Stimulated activated CD4-positive, alpha-beta T cell treated with anti-CD3 and anti-CD28 coated beads, Interleukin-4, amount 100 ng/mL, for 4 hours (primary cell): ENCODE measurements around the gene TM7SF3.
"Not testable (repeated sequence)": the region's sequence is repeated elsewhere in the genome, so short reads cannot be mapped to it uniquely, and the experiment has no call there.

Experiments used
- DNase-seq, 2 experiments: peaks; one replicate each; pipeline ENCODE4 v3.0.0-alpha.2; 2020

The TM7SF3 gene, protein sequence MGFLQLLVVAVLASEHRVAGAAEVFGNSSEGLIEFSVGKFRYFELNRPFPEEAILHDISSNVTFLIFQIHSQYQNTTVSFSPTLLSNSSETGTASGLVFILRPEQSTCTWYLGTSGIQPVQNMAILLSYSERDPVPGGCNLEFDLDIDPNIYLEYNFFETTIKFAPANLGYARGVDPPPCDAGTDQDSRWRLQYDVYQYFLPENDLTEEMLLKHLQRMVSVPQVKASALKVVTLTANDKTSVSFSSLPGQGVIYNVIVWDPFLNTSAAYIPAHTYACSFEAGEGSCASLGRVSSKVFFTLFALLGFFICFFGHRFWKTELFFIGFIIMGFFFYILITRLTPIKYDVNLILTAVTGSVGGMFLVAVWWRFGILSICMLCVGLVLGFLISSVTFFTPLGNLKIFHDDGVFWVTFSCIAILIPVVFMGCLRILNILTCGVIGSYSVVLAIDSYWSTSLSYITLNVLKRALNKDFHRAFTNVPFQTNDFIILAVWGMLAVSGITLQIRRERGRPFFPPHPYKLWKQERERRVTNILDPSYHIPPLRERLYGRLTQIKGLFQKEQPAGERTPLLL

DNA sequence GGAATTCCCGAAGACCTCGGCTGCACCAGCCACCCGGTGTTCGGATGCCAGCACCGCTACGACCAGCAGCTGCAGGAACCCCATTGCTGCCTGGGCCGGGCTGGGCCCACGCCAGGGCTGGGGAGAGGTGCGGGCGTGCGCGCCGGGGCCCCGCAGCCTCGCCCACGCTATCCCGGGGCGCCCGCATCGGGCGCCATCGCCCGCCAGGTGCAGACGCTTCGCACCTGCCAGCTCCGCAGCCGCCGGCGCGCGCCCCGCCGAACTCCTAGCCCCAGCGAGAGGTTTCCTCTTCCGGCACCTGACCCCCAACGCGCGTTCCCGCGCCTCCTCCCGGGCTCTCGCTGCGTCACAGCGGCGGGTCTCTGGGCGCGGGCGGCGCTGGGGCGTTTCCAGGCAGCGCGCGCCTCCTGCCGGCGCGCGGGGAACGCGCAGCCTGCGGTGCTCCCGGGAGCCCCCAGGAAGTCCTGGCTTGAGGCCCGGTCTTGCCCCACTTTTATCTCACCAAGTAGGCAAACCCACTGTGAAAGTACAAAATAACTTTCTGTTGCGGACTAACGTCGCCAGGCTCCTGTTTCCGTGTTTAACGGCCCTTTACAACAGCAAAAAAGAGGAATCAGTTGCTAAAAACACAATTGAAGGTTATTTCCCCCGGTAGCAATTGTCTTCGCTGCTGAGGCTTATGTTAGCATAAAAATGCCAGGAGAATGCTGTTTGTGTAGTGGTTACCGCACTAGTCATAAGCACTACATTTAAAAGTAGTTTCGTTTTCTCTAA is at the start of gene TM7SF3:
TSS of gene TM7SF3 (minus strand) at position 300 of the 774 bp plus-strand sequence. CDS start at position 84, 216 bp downstream.
- DNase-seq: peak; percentile 92 to 95

- no peak for DNase-seq
These were observed 49.2 kb upstream of the TM7SF3 start for GRCh38 chr12:27063250-27063851.

GRCh38 chr12:27061317-27061716 is 47.1 kb upstream of the TM7SF3 start:
- no peak for DNase-seq

DNA sequence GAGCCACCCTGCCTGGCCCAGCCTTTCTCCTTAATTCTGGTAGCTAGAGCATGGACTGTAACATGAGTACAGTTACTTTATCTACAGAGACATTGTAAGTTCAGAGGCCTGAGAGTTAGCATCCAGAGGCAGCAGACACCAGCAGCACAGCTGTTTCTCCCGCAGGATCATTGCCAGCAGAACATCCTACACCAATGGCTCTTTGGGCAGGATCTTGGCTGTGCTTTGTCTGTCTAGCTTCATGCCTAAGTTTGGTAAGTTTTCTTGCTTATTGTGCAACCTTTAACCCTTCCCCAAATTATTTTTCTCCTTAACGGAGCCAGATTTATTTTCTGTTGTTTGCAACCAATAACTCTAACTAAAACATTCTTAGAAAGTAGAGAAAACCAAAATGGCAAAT is 46.6 kb upstream of the TM7SF3 start:
- no peak for DNase-seq

DNA sequence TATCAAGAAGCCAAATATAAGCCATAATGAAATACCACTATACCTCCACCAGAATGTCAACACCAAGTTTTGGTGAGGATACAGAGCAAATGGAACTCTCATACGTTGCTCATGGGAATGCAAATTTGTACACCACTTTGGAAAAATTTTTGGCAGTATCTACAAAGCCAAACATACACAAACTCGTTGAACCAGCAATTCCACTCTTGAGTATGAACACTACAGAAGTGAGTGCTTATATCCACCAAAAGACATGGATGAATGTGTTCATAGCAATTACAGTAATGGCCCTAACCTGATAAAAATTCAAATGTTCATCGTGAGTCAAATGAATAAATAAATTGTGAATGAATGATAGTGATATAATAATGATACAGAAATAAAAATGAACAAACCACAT is 43.4 kb upstream of the TM7SF3 start:
- DNase-seq: no peak

DNA sequence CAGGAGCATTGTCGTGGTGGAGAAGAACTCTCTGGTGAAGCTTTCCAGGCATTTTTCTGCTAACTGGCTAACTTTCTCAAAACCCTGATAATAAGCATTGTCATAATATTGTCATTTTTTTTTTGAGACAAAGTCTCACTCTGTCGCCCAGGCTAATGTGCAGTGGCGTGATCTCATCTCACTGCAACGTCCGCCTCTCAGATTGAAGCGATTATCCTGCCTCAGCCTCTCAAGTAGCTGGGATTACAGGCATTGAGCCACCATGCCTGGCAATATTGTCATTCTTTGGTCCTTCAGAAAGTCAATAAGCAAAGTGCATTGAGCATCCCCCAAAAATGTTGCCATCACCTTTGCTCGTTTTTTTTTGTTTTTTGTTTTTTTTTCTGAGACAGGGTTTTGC is 41.8 kb upstream of the TM7SF3 start:
- DNase-seq: no peak

DNA sequence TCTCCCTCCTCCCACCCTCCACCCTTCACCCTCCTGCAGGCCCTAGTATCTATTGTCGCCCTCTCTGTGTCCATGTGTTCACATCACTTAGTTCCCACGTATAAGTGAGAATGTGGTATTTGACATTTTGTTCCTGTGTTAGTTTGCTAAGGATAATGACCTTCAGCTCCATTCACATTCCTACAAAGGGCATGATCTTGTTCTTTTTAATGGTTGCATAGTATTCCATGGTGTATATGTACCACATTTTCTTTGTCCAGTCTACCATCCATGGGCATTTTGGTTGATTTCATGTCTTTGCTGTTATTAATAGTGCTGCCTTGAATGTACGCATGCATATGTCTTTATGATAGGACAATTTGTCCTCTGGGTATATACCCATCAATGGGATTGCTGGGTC is 38.6 kb upstream of the TM7SF3 start:
- DNase-seq: no peak

- DNase-seq: no peak
These were observed 38.0 kb upstream of the TM7SF3 start for GRCh38 chr12:27052176-27052575.

GRCh38 chr12:27048822-27049752 is 34.9 kb upstream of the TM7SF3 start:
- no peak for DNase-seq

- not testable (repeated sequence) for DNase-seq
These were observed 27.8 kb upstream of the TM7SF3 start for GRCh38 chr12:27042018-27042417.

DNA sequence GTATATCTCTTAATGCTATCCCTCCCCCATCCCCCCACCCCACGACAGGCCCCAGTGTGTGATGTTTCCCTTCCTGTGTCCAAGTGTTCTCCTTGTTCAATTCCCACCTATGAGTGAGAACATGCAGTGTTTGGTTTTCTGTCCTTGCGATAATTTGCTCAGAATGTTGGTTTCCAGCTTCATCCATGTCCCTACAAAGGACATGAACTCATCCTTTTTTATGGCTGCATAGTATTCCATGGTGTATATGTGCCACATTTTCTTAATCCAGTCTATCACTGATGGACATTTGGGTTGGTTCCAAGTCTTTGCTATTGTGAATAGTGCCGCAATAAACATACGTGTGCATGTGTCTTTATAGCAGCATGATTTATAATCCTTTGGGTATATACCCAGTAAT is 26.5 kb upstream of the TM7SF3 start:
- DNase-seq: not testable (repeated sequence)

DNA sequence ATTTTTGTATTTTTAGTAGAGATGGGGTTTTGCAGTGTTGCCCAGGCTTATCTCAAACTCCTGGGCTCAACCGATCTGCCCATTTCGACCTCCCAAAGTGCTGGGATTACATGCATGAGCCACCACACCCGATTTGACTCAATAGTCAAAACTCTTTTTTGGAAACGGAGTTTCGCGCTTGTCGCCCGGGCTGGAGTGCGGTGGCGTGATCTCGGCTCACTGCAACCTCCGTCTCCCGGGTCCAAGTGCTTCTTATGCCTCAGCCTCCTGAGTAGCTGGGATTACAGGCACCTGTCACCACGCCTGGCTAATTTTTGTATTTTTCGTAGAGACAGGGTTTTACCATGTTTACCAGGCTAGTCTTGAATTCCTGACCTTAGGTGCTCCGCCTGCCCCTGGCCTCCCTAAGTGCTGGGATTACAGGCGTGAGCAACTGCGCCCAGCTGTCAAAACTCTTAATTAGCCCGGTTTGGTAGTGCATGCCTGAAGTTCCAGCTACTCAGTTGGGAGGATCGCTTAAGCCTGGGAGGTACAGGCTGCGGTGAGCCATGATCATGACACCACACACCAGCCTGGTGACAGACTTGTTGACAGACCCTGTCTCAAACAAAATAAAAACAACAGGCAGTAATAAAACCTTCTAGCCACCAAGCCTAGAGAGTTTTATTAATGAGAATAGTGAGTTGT is 20.6 kb upstream of the TM7SF3 start:
- DNase-seq: no peak

- no peak for DNase-seq
These were observed 18.5 kb upstream of the TM7SF3 start for GRCh38 chr12:27032679-27033078.

DNA sequence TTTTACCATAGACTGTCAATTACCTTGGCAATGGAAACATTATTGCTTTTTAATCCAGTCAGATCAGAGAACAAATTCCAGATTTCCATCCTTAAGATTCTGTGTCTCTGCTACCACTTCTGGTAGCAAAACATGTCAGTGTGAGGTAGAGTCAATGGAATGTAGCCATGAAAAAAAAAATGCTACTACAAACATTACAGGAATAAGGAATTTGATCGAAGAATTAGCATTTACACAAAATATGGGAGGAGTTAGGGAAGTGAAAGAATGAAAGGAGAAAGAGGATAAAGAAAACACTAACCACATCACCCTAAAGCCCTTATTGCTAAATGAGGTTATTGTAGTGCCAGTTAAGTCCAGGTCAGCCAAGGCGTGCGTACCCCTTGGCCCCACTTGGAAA is 17.3 kb upstream of the TM7SF3 start:
- DNase-seq: no peak

DNA sequence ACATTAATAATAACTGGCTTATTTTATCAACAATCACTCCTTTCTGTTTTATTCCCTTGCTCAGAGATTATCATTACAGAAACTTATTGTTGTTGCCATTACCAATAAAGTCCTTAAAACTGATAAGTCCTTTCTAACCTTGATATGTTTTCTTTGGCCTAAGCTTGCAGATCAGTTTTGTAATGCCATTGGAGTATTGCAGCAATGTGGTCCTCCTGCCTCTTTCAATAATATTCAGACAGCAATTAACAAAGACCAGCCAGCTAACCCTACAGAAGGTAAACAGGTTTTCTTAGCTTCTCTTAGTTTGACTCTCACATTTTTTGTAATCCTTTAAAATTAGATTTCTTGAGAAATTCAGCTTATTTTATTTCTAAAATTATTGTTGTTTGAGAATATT is 12.1 kb upstream of the TM7SF3 start:
- no peak for DNase-seq

GRCh38 chr12:27025116-27025515 is 10.9 kb upstream of the TM7SF3 start:
- no peak for DNase-seq

GRCh38 chr12:27024291-27024690 is 10.1 kb upstream of the TM7SF3 start:
- DNase-seq: no peak

GRCh38 chr12:27020761-27021160 is 6.6 kb upstream of the TM7SF3 start:
- no peak for DNase-seq

DNA sequence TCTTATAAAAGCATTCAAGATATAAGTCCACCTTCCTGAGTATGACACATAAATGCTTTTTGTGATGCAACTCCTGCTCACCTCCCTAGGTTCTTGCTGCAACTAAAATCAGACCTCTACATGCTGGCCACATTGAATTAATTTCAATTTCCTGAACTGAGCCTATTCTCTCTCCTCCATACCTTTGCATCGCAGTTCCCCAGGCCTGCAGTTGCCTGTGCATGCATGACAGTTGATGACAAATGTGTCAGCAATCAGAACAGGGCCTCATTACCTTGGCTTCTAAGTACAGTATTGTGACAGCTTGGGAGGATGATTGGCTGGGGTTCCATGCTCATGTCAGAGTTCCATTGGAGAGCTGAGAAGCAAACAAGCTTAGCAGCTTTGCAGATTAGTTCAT is 3.9 kb upstream of the TM7SF3 start:
- no peak for DNase-seq

DNA sequence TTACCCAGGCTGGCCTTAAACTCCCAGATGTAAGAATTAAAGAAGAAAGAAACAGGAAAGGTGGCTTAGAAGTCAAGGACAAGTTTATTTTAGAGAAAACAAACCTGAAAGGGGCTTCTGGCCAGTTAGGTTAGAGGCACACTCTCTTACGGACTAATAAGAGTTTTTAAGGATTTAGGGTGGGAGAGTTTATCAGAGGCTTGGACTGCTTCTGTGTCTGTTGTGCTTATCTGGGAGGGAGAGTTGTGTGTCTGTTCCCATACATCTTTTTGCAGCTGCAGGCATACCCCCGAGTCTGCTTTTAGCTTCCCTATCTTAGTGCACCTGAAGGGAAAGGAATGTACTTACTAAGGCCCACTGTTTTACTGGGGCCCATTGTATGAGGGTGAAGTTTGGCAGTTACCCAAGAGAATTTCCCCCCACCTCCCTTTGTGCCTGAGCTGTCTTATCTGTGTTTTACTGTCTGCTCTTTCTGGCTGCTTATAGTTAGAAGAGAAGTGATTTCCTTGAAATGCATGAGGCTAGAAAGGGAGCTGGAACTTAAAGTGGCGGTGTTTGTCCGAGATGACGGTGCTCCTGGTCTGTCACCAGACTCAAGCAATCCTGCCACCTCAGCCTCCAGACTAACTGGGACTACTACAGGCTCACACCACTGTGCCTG is 3.1 kb upstream of the TM7SF3 start:
- not testable (repeated sequence) for DNase-seq

DNA sequence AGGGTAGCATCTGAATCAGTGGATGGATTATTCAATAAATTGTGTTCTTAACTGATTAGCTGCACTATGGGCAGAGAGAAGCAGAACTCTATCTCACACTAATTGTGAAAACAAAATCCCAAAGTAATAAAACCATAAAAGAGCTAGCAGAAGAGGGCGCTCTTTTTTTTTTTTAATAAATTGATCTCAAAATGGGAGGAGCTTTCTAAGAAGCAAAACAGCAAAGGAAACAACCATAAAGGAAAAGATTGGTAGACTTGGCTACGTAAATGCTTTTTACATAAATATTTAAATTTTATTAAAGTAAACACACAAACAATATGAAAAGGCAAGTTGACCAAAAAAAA is 1.5 kb upstream of the TM7SF3 start:
- DNase-seq: no peak
